Stimulated activated CD8-positive, alpha-beta memory T cell treated with anti-CD3 and anti-CD28 coated beads, Interleukin-12 subunit alpha, Interleukin-12 subunit beta, amount 100 ng/mL, for 1 hour (primary cell): ENCODE data around the gene TMEM79.

Source experiments
- DNase-seq: peaks from one replicate; pipeline ENCODE4 v3.0.0-alpha.2; 2020; ENCODE audit warnings: low read depth

Gene TMEM79

DNA sequence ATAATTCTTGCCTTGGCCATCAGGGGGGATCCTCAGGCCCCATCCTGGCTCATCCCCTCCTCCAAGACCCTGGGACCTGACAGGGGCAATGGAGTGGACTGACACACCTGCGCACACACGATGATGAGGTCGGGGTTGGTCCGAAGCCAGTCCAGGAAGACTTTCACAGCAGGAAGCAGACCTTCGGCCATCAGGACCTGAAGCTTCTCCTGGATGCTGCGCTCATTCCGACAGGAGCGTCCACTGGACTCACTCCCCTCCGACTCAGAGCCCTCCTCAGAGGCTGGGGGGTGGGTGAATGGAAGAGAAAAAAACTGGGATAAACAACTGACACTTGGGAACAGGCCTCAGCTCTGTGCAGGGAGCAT lies 20.9 kb upstream of the TMEM79 start:
- DNase-seq, result no peak

DNA sequence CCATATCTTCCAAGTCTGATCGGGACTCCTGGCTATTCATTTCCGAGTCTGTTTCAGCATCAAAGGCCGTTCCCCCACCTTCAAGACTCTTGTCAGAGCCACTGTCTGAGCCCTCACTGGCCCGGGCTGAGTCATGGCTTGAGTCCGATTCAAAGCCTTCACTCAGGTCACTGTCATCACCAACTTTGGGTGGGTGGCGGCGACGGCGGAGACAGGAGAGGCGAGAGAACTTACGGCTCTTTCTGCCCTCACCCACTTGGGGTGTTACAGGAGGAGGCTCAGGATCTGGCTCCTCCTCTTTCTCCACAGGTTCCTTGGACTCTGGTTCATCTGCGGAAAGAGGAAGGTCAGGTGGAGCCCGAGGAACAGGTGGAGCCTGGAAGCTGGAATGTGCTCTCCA lies 18.1 kb upstream of the TMEM79 start:
- no peak for DNase-seq

DNA sequence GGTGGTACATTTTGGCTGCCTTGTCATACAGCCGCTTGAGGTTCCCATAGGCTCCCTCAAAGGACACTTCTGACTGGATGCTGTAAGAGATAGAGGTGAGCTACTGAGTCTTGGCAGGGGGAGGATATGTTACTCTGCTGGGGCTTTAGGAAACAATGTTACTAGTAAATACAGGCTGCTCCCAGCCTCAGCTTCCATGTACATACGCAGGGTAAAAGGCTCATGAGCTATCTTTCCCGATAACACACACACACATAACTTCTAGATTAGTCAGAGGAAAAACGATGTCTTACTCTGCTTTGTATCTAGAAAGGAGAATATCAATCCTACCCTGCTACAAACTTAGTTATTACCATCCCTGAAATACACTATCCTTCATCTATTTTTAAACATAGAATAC lies 15.8 kb upstream of the TMEM79 start:
- DNase-seq, result no peak

DNA sequence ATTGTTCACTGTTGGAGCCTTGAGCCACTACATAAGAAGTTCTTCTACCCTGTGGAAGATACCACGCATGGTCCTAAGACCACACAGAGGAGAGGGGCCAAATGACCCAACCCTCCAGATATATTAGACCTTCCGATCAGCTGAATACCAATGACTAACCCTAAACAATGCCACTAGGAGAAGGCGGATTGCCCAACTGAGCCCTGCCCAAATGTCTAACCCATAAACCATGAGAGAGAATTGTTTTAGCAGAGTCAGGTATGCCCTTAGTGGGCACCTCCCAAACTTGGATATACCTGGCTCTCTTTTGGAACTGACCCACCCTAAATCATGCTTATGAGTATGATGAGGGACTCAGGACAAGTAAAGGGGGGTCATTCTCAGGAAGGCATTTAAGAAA lies 13.8 kb upstream of the TMEM79 start:
- no peak for DNase-seq

DNA sequence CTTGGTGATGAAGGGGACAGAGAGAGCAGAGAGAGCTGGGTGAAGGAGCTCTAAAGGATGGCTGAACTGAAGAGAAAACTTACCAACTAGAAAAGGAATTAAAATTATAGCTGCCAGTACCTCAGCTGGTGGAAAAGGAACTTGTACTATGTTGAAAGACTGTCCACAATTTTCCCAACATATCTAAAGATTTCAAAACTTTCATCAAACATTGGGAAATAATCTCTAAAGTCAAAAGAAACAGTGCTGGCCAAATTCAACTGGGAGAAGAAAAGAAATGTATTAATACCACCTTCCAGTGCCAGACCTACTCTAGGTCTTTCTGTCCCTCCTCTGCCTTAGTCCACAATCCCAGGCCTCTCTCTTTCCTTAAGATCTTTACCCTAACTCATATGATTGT lies 7.6 kb upstream of the TMEM79 start:
- DNase-seq, result no peak

DNA sequence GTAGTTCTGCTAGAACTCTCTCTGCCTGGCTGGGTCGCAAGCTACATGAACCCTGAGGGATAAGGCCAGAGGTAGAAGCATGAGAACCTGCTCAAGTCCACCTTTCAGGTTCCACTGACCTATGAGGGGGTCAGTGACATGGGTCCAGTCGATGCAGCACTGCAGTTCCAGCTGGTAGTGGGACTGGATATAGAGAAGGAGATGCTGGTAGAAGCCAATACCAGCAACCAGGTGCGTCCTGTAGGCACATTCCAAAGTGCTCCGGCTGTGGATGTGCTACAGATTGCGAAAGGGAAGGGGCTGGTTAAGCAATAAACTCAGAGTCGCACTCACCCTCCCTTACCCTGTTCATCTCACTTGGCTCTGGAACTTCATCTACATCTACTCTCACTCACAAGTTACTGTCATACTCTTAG lies 7.2 kb upstream of the TMEM79 start:
- DNase-seq, result no peak

DNA sequence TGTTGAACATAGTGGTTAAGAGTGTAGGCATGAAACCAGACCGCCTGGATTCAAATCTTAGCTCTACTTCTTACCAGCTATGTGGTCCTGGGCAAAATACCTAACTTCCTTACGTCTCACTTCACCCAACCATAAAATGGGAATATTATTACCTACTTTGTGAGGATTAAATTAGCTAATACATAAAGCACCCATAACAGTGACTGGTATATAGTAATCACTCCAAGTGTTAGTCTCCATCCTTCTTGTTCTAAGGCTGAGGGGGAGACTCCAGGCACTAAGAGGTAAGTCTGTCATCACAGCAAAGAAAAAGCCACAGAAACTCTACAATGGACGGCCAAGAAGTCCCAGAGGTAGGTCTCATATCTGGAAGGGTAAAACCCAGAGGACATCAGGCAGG lies 4.3 kb upstream of the TMEM79 start:
- DNase-seq, result no peak

DNA sequence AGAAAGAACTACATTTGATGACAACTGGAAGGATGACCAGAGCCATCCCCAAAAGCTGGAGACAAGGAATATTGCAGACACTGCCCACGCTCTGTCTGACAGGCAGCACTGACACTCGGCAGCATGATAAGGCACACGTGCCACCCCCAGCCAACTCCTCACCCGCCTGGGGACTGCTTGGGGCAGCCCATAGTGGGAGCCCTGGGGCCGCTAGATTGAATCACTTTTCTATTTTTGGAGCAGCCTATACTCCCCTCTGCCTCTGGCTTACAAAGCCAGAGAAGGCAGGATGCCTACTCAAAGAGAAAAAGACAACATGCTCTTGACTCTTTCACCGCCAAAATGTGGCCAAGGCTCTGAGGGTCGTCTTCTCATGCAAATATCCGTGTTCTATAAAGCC lies 2.8 kb upstream of the TMEM79 start:
- no peak for DNase-seq

DNA sequence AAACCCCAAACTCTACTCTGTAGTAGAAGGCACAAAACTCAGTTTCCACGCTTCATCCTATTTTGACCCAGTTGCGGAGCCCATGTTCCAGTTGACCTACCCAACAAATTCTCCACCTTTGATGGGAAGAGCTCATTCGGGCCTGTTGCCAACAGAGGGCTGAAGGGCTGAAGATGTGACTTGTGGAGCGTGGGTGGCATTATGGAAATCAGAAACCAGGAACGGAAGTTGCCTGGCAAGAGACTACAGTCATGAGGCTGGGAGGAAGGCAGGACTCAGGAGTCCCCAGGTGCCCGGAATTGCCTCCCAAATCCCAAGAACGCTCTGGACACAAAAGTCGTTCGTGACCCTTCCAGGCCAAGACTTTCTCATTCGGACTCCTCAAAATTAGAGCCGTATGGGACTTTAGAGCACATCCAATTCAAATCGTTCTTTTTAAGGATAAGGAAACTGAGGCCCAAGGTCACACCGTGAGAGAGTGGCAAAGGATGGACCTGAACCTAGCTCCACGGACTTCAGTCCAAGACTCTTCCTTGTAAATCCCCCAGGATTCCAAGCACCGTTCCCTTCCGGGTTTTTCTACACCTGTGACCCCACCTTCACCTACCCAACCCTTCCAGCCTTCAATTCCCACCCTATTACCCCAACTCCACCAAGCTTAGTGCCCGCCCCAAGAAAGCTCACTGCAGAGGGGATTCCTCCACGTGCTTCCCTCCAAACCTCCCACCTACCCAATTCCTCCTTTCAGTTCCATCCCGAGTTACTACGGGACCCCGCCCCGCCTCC lies 2.2 kb upstream of the TMEM79 start:
- DNase-seq, result no peak

DNA sequence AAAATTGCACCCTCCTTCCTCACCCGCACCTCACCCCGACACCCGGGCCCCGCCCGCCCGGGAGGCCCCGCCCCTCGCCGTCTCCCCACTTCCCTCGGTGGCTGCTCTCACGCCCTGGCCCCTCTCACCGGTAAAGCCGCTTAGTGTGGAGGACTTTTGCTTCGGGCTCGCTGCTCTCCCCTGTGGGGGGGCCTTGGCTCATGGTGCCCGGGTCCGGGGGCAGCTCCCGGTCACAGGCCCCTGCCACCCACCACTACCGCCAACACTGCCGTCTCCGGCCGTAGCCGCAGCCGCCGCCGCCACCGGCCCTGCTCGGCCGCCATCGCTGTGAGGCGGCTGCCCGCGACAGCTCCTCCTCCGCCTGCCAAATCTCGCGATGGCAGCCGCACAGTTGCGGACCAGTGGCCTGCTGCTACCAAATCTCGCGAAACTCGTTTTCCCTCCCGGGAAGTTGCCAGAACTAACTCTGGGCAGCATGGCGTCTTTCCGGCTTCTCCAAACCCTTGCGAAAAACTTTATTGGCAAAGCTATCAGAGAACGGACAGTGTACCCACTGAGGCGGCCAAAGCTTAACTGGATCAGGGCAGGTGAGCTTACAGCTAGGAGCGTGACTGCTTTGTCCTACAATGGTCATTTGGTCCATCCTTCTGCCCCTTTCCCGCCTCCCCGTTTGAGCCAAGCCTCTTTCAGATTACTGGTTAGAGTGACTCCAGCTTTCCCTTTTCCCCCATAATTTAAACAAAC lies 1.5 kb upstream of the TMEM79 start, which contains the start of gene SMG5:
Gene SMG5 (minus strand): TSS at position 347 of the 744 bp plus-strand sequence. CDS start 145 bp downstream, at position 202.
- DNase-seq, result peak; percentile 89

DNA sequence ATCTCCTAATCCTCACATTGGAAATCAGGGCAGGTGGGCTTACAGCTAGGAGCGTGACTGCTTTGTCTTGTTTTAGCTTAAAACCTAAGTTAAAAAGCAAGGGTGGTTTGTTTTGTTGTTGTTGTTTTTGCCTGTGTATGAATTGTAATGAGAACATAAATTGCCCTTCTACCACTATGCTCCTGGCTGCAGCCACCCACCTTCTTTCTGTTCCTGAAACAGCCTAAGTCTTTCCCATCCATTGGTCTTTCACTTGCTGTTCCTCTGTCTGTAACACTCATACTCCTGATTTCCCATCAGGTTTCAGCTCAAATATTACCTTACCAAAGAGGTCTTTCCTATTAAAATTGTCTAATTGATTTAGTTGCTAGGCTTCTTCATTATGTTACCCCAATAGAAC lies 604 bp upstream of the TMEM79 start:
- no peak for DNase-seq

DNA sequence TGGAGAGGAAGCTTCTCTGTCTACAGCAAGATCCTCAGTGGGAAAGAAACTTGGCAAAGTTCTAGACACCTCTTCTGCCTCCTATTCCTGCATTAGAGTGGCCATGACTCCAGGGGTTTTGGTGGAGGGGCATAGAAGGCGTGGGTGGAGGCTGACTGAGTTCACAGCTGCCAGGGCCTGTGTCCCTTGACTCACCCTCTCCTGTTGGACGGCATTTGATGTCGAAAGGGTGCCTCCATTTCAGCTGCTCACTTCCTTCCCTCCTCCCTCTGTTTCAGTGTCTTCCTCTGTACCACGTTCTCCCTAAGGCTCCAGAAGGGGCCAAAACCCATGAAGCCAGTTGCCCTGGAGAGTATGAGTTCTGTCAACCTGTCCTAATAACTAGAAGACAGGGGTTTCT lies 632 bp downstream of the TMEM79 start:
- DNase-seq, result no peak

DNA sequence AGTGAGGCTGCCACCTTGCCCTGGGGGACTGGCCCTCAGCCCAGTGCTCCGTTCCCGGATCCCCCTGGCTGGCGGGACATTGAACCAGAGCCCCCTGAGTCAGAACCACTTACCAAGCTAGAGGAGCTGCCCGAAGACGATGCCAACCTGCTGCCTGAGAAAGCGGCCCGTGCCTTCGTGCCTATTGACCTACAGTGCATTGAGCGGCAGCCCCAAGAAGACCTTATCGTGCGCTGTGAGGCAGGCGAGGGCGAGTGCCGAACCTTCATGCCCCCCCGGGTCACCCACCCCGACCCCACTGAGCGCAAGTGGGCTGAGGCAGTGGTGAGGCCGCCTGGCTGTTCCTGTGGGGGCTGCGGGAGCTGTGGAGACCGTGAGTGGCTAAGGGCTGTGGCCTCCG lies 1.3 kb downstream of the TMEM79 start:
- DNase-seq, result no peak

DNA sequence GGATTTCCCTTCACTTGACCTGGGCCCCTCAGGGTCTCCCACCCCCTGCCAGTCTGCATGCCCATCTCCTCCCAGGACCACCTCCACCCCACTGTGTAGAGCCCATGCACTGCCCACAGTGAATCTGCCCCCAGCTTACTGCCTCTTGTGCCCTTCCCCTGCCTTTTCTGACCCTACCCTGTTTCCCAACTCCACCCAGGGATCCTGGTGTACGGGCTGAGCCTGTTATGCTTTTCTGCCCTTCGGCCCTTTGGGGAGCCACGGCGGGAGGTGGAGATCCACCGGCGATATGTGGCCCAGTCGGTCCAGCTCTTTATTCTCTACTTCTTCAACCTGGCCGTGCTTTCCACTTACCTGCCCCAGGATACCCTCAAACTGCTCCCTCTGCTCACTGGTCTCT lies 1.9 kb downstream of the TMEM79 start:
- no peak for DNase-seq

DNA sequence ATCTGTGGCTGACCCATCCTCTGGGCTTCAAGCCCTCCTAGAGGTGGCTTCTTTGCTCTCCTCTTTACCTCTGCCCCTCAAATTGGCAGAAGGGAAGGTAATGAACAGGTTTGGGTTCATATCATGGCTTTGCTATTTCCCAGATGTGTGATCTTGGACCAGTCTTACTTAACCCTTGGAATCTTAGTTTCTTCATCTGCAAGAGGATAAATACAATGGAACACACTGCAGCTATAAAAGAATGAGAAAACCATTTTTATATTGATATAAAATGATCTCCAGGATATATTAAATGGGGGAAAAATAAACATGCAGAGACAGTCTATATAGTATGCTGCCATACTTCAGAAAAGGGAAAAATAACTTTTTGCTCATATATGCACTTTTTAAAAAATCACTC lies 5.7 kb downstream of the TMEM79 start:
- no peak for DNase-seq

DNA sequence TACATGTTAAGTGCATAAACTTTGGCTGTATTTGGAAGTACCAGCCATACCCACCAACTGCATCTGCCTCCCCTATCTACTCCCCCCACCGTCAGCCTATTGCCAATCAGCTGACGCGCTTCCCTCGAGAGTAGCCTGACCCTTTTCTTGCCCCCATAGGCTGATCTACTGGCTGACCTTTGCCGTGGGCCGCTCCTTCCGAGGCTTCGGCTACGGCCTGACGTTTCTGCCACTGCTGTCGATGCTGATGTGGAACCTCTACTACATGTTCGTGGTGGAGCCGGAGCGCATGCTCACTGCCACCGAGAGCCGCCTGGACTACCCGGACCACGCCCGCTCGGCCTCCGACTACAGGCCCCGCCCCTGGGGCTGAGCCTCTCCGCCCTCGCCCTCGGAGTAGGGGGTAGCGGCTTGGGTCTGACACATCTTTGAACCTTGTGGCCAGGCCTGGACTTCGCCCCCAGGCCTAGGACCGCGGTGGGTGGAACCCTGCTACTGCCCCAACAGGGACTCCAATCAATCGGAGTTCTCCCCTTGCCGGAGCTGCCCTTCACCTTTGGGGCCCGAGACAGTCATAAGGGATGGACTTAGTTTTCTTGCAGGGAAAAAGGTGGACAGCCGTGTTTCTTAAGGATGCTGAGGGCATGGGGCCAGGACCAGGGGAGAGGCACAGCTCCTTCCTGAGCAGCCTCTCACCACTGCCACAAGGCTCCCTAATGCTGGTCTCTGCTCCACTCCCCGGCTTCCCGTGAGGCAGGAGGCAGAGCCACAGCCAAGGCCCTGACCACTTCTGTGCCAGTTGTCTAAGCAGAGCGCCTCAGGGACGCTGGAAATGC lies 7.3 kb downstream of the TMEM79 start:
- DNase-seq, result no peak

DNA sequence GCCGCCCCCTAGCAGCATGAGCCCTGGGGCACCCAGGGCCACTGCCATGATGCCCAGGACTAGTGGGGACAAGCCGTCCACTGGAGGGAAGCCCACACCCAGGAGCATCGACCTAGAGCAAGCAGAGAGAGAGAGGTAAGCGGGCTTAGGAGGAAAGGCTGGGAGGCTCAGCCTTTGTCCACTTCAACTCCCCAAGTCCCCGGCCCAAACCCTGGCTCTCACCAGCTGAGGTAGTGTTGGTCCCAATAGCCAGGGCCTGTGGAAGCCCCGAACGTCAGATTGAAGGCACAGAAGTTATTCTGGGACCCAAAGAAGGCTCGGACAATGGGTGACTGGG lies 8.9 kb downstream of the TMEM79 start:
- DNase-seq, result no peak

DNA sequence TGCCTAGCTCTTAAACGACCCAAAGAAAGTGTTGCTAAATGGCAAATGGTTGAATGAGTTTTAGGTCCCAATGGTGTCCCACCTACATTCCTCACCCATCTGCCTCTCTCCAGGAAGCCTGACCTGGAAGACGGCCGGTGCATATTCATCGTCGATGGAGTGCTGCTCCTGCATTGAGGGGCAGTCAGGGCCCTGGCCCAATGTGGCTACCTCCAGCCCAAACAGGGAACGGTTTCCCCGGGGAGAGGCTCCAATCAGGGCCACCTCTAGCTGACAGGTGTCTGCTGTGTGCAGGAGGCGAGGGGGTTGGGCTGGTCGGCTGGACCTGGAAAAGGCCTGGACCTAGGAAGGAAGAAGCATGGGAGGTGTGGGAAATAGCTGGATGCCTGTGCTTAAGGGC lies 9.8 kb downstream of the TMEM79 start:
- DNase-seq, result no peak

DNA sequence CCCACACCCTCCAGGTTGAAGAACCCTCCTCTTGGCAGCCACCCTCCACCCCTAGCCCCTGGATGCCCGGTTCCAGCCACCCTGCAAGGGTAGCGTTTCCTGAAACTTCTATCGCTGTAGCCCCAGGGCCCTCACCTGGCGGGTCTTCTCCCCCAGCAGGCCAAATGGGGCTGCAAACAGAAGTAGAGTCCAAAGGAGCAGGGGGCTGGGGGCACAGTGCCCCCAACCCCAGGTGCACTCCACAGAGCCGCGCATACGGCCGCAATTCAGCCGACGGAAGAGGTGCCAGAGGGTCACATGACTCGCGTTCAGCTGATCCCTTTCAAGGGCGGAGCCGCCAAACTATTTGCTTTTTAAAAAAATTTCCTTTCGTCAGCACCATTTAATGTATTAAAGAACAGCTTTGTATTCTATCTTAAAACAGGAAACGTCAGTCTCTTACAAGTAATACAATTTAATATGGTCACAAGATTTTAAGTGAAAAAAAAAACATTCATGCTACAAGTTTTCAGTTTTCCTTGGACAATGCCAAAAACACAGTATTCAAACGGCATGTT lies 11.3 kb downstream of the TMEM79 start, which contains the start of gene GLMP:
Gene GLMP (minus strand): TSS at position 289 of the 557 bp plus-strand sequence. CDS start 34 bp downstream, at position 255.
- peak; percentile 45 for DNase-seq

DNA sequence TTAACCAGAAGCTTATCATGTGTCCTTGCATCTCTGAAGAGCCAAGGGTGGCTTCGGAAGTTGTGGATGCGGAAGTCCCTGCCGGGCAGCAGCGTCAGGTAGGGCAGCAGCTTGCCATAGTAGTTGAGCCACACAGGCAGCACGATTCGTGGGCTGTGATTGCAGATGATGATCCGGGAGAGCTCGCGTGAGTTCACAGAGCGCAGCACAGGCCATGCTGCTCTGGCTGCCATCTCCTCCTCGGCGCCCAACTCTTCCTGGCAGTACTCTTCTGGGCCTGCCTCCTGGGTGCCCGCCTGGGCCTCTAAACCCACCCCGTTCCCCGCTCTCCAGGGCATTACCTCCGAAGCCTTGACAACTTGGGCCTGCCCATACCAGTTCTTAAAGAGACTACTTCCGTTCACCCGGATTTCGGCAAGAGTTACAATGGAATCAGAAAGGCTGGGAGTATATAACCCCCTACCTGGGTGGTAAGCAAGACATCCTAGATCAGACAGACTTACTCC lies 14.8 kb downstream of the TMEM79 start, which contains the start of gene VHLL:
Gene VHLL (minus strand): TSS at position 456 of the 506 bp plus-strand sequence. CDS start 118 bp downstream, at position 338.
- DNase-seq, result no peak

DNA sequence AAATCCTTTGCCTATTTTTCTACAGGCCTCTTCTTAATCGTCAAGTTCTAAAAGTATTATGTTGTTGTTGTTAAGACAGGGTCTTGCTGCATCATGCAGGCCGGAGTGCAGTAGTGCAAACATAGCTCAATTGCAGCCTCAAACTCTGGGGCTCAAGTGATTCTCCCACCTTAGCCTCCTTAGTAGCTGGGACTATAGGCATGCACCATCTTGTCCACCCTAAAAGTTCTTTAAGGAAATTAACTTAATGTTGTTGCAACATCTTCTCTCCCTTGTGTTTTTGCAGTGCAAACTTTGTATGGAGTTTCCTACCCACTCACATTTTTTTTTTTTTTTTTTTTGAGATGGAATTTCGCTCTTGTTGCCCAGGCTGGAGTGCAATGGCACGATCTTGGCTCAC lies 19.1 kb downstream of the TMEM79 start:
- no peak for DNase-seq

DNA sequence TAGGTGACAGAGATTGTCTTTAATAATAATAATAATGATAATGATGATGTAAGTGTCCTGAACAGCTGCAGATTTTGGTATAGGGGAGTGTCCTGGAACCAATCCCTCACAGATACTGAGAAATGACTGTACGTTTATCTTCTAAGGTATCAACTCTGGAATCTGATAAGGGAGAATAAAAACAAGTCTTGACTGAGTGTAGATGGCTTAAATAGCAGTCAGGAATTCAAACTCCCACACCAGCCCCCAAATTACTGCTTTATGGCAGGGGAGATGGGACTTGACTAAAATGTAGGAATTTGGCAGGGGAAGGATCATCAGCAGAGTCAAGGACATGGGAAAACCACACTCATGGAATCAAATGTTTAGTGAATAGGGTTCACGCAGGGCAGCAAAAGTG lies 21.1 kb downstream of the TMEM79 start:
- no peak for DNase-seq
